ENCODE measurements around the gene SREK1IP1.

The SREK1IP1 gene

GRCh38 chr5:64771736-64772135, 3.2 kb upstream of the SREK1IP1 start (continued):
- TF ChIP-seq, protein P1, sequence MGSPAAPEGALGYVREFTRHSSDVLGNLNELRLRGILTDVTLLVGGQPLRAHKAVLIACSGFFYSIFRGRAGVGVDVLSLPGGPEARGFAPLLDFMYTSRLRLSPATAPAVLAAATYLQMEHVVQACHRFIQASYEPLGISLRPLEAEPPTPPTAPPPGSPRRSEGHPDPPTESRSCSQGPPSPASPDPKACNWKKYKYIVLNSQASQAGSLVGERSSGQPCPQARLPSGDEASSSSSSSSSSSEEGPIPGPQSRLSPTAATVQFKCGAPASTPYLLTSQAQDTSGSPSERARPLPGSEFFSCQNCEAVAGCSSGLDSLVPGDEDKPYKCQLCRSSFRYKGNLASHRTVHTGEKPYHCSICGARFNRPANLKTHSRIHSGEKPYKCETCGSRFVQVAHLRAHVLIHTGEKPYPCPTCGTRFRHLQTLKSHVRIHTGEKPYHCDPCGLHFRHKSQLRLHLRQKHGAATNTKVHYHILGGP (tag by site-specific recombination; IDR thresholded peaks at IDR 0.05), result no peak
- TF ChIP-seq MYNN (tag by site-specific recombination; IDR thresholded peaks at IDR 0.05; ENCODE audit: borderline replicate concordance), result no peak
- no peak for TF ChIP-seq ZNF341 (tag by site-specific recombination; IDR thresholded peaks at IDR 0.05; ENCODE audit: low read depth)

DNA sequence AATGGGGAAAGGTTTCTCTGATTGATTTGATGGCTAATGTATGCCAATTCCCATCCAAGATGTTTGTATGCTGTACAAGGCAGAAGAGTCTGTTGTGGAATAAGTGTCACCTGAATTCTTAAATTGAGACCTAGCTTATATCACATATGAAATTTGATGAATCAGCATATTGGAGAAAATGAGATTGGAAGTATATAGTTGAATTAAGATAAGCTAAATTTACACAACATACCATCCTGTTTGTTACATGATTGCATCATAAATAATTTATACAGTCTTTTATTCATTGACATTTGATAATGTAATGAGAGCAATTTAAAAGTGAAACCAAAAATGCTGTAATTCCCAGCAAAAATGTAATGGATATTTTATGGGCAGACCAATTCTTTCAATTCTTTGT, 1.4 kb upstream of the SREK1IP1 start:
- H3K36me3 ChIP-seq (ENCODE audit: control insufficient read depth in 2 of 2, insufficient read depth in 1 of 2, low read length in 2 of 2), result peaks cover 0 to 24% of the 10 kb centered on the region in 2 experiments; a peak in 1 of 3 replicates
- CTCF ChIA-PET, result interaction anchor here (0.7 to 1.7 kb wide), 3 partner anchors 12 to 714 kb away, joined by 3 to 4 read pairs (median 4); no protein-coding TSS in a partner anchor
- no peak overlapping the region for H3K27ac ChIP-seq (ENCODE audit: extremely low read depth, low read depth, low read length)
- peaks cover under 1% of the 10 kb centered on the region for H3K4me1 ChIP-seq (ENCODE audit: control insufficient read depth, insufficient read depth, low read length)
- POLR2A ChIA-PET, result no interaction called here
- no peaks in the 10 kb centered on the region for H3K9me3 ChIP-seq (ENCODE audit: control insufficient read depth, insufficient read depth, low read depth, low read length)
- TF ChIP-seq ZFHX2 (tag by site-specific recombination; conservative IDR thresholded peaks at IDR 0.05) (no peak), PRDM1 (tag by site-specific recombination; IDR thresholded peaks at IDR 0.05) (0 out of 2 replicates have a peak, but pooled peaks have one; percentile 54)
- peak overlapping the region; percentile 91 for H3K4me3 ChIP-seq (ENCODE audit: low read depth, low read length)

DNA sequence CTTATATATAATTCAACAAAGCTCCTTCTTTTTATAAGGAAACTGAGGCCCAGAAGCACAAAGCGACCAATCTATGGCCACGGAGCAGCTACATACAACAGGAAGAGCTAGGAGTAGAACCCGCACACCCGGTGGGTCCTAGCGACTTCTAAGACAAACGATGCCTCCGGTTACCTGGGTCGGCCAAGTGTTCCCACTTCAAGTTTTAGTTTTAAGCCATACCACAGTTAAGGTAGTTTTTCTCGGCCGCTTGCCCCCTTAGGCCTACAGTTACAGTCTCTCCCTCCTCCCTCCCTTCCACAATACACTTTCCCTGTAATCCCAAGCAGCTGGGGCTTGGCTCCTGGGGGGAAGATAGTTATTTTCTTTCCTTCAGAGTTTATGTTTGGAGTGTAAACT, 533 bp downstream of the SREK1IP1 start:
- Histone ChIP-seq H3K36me3 (ENCODE audit: control insufficient read depth in 2 of 2, insufficient read depth in 1 of 2, low read length in 2 of 2) (peaks cover 0 to 33% of the 10 kb centered on the region in 2 experiments; a peak in 2 of 3 replicates), H3K9me3 (ENCODE audit: control insufficient read depth, insufficient read depth, low read depth, low read length) (no peaks in the 10 kb centered on the region), H3K27ac (ENCODE audit: extremely low read depth, low read depth, low read length) (peak overlapping the region; percentile 86), H3K4me3 (ENCODE audit: low read depth, low read length) (peak overlapping the region; percentile 91), H3K4me1 (ENCODE audit: control insufficient read depth, insufficient read depth, low read length) (peaks cover 7% of the 10 kb centered on the region)
- POLR2A ChIA-PET, result interaction anchor here (1.6 kb wide), 1 partner anchor 11 kb away, joined by 3 read pairs; no protein-coding TSS in a partner anchor
- TF ChIP-seq ZSCAN4 (tag by site-specific recombination; IDR thresholded peaks at IDR 0.05), result no peak
- no peak for TF ChIP-seq GLIS2 (tag by site-specific recombination; IDR thresholded peaks at IDR 0.05)
- peak; percentile 33 for TF ChIP-seq ZNF335 (tag by site-specific recombination; conservative IDR thresholded peaks at IDR 0.05)
- no peak for TF ChIP-seq ZNF211 (tag by site-specific recombination; IDR thresholded peaks at IDR 0.05; ENCODE audit: low read depth)
- TF ChIP-seq, protein P2, sequence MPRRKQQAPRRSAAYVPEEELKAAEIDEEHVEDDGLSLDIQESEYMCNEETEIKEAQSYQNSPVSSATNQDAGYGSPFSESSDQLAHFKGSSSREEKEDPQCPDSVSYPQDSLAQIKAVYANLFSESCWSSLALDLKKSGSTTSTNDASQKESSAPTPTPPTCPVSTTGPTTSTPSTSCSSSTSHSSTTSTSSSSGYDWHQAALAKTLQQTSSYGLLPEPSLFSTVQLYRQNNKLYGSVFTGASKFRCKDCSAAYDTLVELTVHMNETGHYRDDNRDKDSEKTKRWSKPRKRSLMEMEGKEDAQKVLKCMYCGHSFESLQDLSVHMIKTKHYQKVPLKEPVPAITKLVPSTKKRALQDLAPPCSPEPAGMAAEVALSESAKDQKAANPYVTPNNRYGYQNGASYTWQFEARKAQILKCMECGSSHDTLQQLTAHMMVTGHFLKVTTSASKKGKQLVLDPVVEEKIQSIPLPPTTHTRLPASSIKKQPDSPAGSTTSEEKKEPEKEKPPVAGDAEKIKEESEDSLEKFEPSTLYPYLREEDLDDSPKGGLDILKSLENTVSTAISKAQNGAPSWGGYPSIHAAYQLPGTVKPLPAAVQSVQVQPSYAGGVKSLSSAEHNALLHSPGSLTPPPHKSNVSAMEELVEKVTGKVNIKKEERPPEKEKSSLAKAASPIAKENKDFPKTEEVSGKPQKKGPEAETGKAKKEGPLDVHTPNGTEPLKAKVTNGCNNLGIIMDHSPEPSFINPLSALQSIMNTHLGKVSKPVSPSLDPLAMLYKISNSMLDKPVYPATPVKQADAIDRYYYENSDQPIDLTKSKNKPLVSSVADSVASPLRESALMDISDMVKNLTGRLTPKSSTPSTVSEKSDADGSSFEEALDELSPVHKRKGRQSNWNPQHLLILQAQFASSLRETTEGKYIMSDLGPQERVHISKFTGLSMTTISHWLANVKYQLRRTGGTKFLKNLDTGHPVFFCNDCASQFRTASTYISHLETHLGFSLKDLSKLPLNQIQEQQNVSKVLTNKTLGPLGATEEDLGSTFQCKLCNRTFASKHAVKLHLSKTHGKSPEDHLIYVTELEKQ (tag by site-specific recombination; IDR thresholded peaks at IDR 0.05; ENCODE audit: borderline replicate concordance), result no peak
- CTCF ChIA-PET, result interaction anchor here (1.1 to 1.7 kb wide), 2 partner anchors 16 to 134 kb away, joined by 3 to 8 read pairs; no protein-coding TSS in a partner anchor

- Histone ChIP-seq H3K9me3 (ENCODE audit: control insufficient read depth, insufficient read depth, low read depth, low read length) (no peaks in the 10 kb centered on the region), H3K27ac (ENCODE audit: extremely low read depth, low read depth, low read length) (no peak overlapping the region), H3K4me3 (ENCODE audit: low read depth, low read length) (no peak overlapping the region; the same call in 1 of the 2 replicates), H3K36me3 (ENCODE audit: control insufficient read depth in 2 of 2, insufficient read depth in 1 of 2, low read length in 2 of 2) (peaks cover 0 to 33% of the 10 kb centered on the region in 2 experiments; a peak in 2 of 3 replicates), H3K4me1 (ENCODE audit: control insufficient read depth, insufficient read depth, low read length) (peaks cover 7% of the 10 kb centered on the region)
- TF ChIP-seq ZNF324 (tag by site-specific recombination; IDR thresholded peaks at IDR 0.05), result no peak
- no peak for TF ChIP-seq ZNF362 (tag by site-specific recombination; IDR thresholded peaks at IDR 0.05)
- ChIA-PET CTCF (interaction anchor here (0.6 kb wide), 1 partner anchor 89 kb away, joined by 3 read pairs; no protein-coding TSS in a partner anchor), POLR2A (interaction anchor here (1.6 kb wide), 1 partner anchor 12 kb away, joined by 3 read pairs; no protein-coding TSS in a partner anchor)
Observed at GRCh38 chr5:64766941-64767340, 1.6 kb downstream of the SREK1IP1 start.
